HG03025 (cell line): ENCODE measurements around the gene CCDC71L.

Experiments
- ATAC-seq: cut with Tn5 transposase; IDR thresholded peaks from one replicate; pipeline ENCODE4 v1.9.1; 2021; ENCODE audit warnings: mild to moderate bottlenecking, moderate library complexity; ENCODE audit not compliant: unreplicated experiment, low FRiP score

CCDC71L gene

GRCh38 chr7:106626376-106627164 is 34.4 kb downstream of the CCDC71L start:
- no peak for ATAC-seq

DNA sequence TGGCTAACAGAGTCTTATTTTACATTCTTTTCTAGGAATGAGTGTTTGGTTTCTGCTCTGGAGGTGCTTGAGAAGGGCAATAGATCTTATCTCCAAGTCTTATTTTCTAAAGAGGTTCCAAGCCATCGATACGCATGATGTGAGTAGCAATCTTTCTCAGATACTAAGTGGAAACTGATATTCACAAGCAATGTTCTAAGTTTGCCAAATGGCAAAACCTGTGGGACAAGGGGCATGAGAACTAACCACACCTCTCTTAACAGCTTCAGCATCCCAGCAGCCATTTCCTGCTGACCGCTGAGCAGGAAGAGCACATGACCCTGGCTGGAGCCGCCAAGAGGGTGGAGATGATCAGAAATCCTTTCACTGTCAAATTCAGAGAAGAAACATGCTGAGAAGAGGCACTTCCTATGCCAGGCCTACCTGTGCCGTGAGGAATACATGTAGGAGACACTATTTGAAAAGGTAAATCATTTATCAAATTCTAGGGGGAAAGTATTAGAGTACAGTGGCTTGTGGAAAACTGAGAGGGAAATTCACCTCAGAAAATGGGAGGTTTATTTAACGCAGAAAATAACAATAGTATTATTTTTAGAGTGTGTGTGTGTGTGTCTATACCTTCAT is 35.2 kb downstream of the CCDC71L start:
- ATAC-seq, result no peak

DNA sequence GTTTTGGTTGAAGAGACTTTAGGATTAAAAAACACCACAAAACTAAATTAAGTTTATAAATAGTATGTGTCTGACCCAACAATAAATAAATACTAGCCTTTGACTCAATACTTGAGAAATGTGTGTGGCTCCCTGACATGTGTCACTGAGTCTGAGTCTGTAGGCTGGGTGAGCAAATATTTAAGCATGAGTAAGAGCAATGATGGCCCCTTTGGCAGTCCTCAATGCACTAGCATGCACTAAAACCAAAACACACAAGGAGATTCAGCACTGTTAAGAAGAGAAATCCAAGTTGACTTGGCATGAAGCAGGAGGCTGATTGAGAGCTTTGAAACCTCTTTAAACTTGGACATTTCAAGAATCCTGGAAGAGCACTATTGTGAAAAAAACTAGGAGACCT is 37.1 kb downstream of the CCDC71L start:
- ATAC-seq, result no peak

DNA sequence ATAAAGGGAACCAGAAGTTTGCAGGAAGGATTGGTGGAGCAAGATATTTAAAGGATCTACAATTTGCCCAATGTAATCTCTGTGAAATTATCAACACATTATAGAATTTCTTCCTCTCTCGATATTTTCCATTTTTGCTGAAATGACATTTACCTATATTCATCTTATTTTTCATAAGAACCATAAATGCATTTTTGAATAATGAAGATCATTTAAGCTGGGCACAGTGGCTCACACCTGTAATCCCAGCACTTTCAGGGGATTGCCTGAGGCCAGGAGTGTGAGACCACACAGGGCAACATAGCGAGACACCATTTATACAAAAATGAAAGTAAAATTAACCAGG is 37.7 kb downstream of the CCDC71L start:
- ATAC-seq, result no peak

DNA sequence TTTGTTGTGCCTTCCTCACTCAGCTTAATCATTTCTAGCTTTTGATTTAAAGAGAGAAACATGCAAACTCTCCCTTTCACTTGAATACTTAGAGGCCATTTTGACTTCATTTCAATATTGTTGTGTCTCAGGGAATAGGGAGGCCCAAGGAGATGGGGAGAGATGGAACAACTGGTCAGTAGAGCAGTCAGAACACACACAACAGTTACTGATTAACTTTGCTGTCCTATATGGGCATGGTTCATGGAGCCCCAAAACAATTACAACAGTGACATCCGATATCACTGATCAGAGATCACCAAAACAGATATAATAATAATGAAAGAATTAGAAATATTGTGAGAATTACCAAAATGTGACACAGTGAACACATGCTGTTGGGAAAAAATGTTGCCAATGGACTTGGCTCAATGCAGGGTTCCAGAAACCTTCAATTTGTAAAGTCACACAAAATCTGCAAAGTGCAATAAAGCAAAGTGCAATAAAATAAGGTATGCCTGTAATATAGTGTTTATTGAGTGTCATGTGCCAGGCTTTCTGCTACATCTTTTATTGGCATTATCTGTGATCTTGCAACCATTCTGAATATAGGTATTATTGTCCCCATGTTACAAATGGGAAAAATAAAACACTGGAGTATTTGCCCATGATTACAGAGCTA is 38.2 kb downstream of the CCDC71L start:
- ATAC-seq, result no peak

GRCh38 chr7:106621393-106622132 is 39.4 kb downstream of the CCDC71L start:
- ATAC-seq, result no peak

DNA sequence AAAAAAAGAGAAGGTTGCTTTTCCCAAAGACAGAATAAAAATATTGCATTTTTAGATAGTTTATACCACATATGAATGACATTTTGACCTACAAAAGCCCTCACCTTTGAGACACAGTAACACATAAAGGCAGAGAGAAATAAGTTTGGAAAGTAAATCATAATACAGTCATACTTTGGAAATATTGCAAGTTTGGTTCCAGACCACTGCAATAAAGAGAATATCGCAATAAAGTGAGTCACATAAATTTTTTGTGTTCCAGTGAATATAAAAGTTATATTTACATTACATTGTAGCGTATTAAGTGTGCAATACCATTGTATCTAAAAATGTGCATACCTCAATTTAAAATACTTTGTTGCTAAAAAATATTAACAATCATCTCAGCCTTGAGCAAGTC is 40.3 kb downstream of the CCDC71L start:
- no peak for ATAC-seq

DNA sequence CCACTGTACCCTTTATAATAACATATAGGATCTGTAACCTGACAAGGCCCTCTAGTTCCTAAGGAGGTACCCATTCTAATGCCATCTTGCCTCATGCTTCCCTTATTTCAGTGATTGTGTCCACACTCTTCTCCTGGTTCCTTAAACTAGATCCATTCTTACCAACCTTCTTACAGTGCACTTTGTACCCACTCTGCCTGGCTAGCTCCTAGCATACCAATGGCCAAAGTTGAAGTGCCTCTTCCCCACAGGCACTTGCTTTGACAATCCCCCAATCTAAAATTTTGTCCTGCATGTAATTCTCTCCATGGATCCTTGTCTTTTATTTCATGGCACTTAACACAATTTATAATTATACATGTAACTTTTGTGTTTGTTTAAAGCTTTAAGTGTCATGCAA is 40.9 kb downstream of the CCDC71L start:
- no peak for ATAC-seq

GRCh38 chr7:106619213-106619612 is 41.7 kb downstream of the CCDC71L start:
- no peak for ATAC-seq

DNA sequence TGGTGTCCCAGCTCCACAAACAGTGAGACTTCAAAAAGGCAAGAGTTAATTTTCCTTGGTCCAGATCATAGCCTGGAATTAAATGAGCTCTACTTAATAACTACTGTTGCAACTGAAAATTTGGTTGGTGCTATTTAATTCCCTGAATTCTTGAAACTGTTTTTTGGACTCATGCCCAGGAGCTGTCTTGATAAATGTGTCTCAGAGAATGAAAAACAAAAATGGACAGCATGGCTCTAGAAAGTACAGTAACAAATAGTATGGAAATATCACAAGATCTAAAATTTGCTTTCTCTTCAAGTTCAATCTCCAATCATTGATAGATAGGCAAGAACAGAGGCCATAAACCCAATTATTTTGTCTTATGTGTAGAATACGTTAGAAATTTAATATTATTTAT is 42.5 kb downstream of the CCDC71L start:
- ATAC-seq, result no peak

DNA sequence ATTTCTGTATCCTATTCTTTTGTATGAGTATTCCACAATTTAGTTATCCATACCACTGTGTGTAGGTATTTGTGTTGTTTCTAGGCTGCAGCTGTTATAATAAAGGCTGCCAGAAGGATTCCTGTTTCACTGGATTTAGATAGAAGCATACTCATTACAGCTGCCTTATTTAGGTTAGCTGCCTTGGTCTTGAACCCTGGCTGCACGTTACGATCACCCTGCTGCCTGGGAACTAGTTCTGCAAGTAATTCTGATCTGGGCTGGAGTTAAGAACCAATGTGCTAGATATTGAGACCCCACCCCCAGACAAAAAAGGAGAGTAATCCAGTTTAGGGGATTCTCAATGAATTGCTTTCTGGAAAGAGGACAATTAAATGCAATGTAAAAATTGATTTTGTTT is 43.1 kb downstream of the CCDC71L start:
- no peak for ATAC-seq

DNA sequence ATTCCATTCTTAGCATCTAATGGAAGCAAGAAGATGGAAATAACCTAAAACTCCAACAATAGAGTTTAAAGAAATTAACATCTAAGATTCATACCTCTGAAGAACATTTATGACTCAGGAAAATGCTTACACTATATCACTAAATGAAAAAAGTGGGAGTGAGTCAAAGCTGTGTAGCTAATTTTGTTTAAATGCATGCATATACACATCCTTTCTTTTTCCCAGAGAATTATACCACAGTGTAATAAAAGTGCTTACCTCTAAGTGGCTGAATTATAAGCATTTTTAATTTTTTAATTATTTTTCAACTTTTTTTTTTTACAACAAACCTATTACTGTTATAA is 44.3 kb downstream of the CCDC71L start:
- no peak for ATAC-seq

DNA sequence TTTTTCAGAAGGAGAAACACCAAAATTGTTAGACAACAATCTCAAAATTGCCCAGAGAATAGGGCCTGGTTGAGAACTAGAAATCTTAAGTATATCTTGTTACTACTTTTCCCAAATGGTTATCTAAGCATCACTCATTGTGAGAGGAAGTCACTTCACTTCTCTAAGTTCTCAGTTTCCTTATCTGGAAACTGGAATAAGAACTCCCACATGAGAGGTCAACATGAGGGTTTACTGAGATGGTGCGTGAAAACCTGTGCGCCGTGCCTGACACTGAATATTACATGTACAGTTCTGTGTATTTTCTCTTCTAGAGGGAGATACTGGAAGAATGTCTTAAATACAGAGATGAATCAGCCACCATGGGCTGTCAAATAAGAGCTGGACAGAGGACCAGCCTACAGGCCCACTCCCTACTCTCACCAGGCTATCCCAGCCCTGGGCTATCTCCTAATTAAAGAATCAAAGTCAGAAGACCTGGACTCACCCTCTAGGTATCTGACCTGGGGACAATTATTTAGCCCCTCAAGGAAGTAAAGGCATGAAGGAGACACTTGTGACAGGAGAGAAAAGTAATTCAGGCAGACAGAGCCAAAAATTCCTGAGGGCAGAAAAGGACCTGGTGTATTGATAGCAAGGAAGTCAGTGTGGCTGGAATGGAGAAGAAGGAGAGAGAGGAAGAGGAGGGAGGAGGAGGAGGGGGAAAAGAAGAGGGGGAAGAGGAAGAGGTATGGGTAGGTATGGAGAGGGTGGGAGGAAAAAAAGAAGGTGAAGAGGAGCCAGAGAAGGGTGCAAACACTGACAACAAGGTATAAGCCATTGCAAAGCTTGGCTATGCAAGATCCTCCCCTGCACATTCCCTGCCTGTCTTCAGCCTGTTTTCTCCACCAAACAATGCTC is 44.9 kb downstream of the CCDC71L start:
- ATAC-seq, result no peak

GRCh38 chr7:106614751-106615150 is 46.2 kb downstream of the CCDC71L start:
- ATAC-seq, result no peak

GRCh38 chr7:106613848-106614560 is 47.0 kb downstream of the CCDC71L start:
- no peak for ATAC-seq

GRCh38 chr7:106613279-106613678 is 47.7 kb downstream of the CCDC71L start:
- no peak for ATAC-seq

- ATAC-seq, result no peak
These were observed 48.5 kb downstream of the CCDC71L start for GRCh38 chr7:106612432-106612831.

DNA sequence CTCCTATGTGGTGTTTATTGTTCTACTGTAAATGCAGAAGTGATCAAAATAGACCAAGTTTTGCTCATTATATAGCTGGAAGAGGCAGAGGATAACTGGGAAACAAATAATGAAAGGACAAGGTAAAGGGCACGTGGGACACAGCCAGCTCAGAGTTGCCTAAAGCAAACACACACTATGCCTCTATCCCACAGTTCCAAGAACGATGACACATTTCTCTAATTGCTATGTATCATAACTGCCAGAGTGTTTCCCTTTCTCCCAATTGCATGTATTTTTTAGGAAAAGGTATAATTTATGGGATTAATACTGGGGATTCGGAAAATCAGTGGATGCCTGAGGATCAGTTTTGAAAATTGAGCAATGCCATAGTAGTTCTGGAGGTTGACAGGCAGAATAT is 49.0 kb downstream of the CCDC71L start:
- no peak for ATAC-seq

- ATAC-seq, result no peak
These were observed 49.7 kb downstream of the CCDC71L start for GRCh38 chr7:106610996-106611886.
